Measurements from ENCODE around the gene HPSE2.
"Not testable (repeated sequence)": the region's sequence is repeated elsewhere in the genome, so short reads cannot be mapped to it uniquely, and the experiment has no call there.

Gene HPSE2

DNA sequence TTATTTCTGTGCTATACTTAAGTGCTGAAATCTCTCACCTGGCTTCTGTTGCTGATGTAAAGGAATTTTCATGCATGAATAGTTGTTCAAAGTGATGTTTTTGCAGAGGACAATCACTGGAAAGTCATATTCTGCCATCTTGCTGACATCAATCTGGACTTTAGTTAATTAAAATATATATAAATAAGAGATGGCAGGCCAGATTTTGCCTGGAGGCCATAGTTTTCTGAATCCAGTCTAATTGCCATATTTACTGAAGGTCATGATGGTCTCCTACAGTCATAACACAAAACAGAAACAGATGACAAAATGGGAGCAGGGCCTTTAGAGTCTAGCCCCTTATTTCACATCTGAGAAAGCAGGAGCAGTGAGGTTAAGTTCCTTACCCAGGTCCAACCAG, 228.2 kb downstream of the HPSE2 start:
- no peaks in the 10 kb centered on the region for H3K9me3 ChIP-seq (ENCODE audit: control insufficient read depth, low read length)
- peaks cover 5% of the 10 kb centered on the region for H3K4me1 ChIP-seq (ENCODE audit: control insufficient read depth, insufficient read depth, low read length, poor library complexity, severe bottlenecking)
- H3K27ac ChIP-seq (ENCODE audit: low read depth, low read length, severe bottlenecking), result no peak overlapping the region
- no peaks in the 10 kb centered on the region for H3K36me3 ChIP-seq (ENCODE audit: control insufficient read depth, insufficient read depth, low read length)
- H3K4me3 ChIP-seq (ENCODE audit: extremely low read depth, insufficient read depth, low read length, poor library complexity, severe bottlenecking), result no peak overlapping the region

- 76 to 88% methylated on average over 1 of the region's 1 CpG for WGBS, 2 experiments (ENCODE audit: insufficient coverage in 2 of 2)
- Histone ChIP-seq H3K27ac (ENCODE audit: low read depth, low read length, severe bottlenecking) (no peak overlapping the region), H3K36me3 (ENCODE audit: control insufficient read depth, insufficient read depth, low read length) (no peaks in the 10 kb centered on the region), H3K9me3 (ENCODE audit: control insufficient read depth, low read length) (no peaks in the 10 kb centered on the region), H3K4me1 (ENCODE audit: control insufficient read depth, insufficient read depth, low read length, poor library complexity, severe bottlenecking) (peaks cover 5% of the 10 kb centered on the region), H3K4me3 (ENCODE audit: extremely low read depth, insufficient read depth, low read length, poor library complexity, severe bottlenecking) (no peak overlapping the region)
Observed at GRCh38 chr10:99005254-99005653, 230.4 kb downstream of the HPSE2 start.

DNA sequence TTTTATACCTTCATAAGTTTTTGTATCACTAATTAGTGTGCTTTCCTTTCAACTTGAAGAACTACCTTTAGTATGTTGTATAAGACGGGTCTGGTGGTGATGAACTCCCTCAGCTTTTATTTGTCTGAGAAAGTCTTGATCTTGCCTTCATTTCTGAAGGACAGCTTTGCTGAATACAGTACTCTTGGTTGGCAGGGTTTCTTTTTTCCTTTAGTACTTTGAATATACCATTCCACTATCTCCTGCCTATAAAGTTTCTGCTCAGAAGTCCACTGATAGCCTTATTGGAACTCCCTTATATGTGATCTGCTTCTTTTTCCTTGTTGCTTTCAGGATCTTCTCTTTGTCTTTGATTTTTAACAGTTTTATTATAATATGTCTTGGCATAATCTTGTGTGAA, 230.9 kb downstream of the HPSE2 start:
- Histone ChIP-seq H3K36me3 (ENCODE audit: control insufficient read depth, insufficient read depth, low read length) (no peaks in the 10 kb centered on the region), H3K4me3 (ENCODE audit: extremely low read depth, insufficient read depth, low read length, poor library complexity, severe bottlenecking) (no peak overlapping the region), H3K4me1 (ENCODE audit: control insufficient read depth, insufficient read depth, low read length, poor library complexity, severe bottlenecking) (peaks cover 5% of the 10 kb centered on the region), H3K9me3 (ENCODE audit: control insufficient read depth, low read length) (no peaks in the 10 kb centered on the region), H3K27ac (ENCODE audit: low read depth, low read length, severe bottlenecking) (no peak overlapping the region)
- 100% methylated on average over 1 of the region's 1 CpG; no CpG with 5 or more reads in 1 of the 2 experiments for WGBS, 2 experiments (ENCODE audit: insufficient coverage in 2 of 2)

DNA sequence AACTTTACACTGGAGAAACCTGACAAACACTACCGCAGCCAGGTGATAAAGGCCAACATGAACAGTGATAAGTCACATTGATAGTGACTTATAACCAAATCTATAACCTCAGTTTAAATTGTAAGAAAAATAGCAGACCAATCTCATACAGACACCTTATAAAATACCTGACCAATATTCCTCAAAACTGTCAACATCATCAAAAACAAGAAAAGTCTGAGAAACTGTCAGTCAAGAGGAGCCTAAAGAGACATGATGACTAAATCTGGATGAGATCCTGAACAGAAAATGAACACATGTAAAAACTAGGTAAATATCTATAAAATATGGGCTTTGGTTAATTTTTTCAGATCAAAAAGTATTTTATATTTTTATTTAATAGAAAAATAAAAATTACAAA, 233.3 kb downstream of the HPSE2 start:
- no peaks in the 10 kb centered on the region for H3K9me3 ChIP-seq (ENCODE audit: control insufficient read depth, low read length)
- H3K27ac ChIP-seq (ENCODE audit: low read depth, low read length, severe bottlenecking), result no peak overlapping the region
- H3K4me1 ChIP-seq (ENCODE audit: control insufficient read depth, insufficient read depth, low read length, poor library complexity, severe bottlenecking), result no peaks in the 10 kb centered on the region
- no peak overlapping the region for H3K4me3 ChIP-seq (ENCODE audit: extremely low read depth, insufficient read depth, low read length, poor library complexity, severe bottlenecking)
- WGBS, 2 experiments (ENCODE audit: insufficient coverage in 2 of 2), result no CpG with 5 or more reads among the region's 1 CpG
- no peaks in the 10 kb centered on the region for H3K36me3 ChIP-seq (ENCODE audit: control insufficient read depth, insufficient read depth, low read length)

DNA sequence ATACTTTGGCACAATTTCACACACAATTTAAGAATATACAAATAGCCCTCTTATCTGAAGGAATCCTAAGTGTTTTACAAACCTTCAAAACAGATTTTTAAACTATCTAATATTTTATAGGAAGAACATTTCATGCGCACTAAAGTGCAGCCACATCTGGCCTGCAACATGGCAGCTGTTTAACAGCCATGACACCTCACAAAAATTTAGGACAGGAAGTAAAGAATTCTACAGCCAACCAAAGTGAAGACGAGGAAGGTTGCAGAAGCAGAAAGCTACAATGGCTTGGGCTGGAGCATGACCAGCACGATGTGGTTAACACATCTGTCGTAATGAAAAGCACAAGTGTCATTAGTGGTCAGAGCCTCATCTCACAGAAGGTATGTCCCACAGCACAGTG, 238.1 kb downstream of the HPSE2 start:
- no peak overlapping the region for H3K4me3 ChIP-seq (ENCODE audit: extremely low read depth, insufficient read depth, low read length, poor library complexity, severe bottlenecking)
- H3K36me3 ChIP-seq (ENCODE audit: control insufficient read depth, insufficient read depth, low read length), result no peaks in the 10 kb centered on the region
- no peak overlapping the region for H3K27ac ChIP-seq (ENCODE audit: low read depth, low read length, severe bottlenecking)
- 76 to 95% methylated on average over 2 to 3 of the region's 4 CpGs for WGBS, 2 experiments (ENCODE audit: insufficient coverage in 2 of 2)
- no peaks in the 10 kb centered on the region for H3K4me1 ChIP-seq (ENCODE audit: control insufficient read depth, insufficient read depth, low read length, poor library complexity, severe bottlenecking)
- no peaks in the 10 kb centered on the region for H3K9me3 ChIP-seq (ENCODE audit: control insufficient read depth, low read length)

DNA sequence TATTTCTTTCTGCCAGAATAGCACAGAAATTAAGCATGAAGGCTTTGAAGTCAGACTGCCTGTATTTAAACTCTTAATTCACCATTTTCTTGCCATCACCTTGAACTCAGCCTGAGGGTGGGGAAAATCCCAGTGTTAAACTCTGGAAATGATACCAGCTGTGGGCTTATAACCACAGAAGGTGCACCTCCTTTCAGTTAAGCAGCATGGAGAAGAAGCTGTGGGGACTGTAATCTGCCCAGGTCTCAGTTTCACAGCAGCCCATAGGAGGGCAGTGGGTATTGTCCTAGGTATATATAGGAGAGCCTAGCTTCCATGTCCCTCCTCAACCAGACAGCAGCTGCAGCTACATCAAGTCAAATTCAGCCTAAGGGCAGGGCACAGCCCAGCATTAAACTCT, 241.6 kb downstream of the HPSE2 start:
- no peak overlapping the region for H3K4me3 ChIP-seq (ENCODE audit: extremely low read depth, insufficient read depth, low read length, poor library complexity, severe bottlenecking)
- no peaks in the 10 kb centered on the region for H3K4me1 ChIP-seq (ENCODE audit: control insufficient read depth, insufficient read depth, low read length, poor library complexity, severe bottlenecking)
- no peak overlapping the region for H3K27ac ChIP-seq (ENCODE audit: low read depth, low read length, severe bottlenecking)
- H3K36me3 ChIP-seq (ENCODE audit: control insufficient read depth, insufficient read depth, low read length), result no peaks in the 10 kb centered on the region
- no peaks in the 10 kb centered on the region for H3K9me3 ChIP-seq (ENCODE audit: control insufficient read depth, low read length)

DNA sequence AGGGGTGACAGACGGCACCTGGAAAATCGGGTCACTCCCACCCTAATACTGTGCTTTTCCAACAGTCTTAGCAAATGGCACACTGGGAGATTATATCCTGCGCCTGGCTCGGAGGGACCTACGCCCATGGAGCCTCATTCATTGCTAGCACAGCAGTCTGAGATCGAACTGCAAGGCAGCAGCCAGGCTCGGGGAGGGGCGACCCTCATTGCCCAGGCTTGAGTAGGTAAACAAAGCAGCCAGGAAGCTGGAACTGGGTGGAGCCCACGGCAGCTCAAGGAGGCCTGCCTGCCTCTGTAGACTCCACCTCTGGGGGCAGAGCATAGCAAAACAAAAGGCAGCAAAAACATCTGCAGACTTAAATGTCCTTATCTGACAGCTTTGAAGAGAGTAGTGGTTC, 251.9 kb downstream of the HPSE2 start:
- not testable (repeated sequence) for H3K4me1 ChIP-seq (ENCODE audit: control insufficient read depth, insufficient read depth, low read length, poor library complexity, severe bottlenecking); H3K36me3 ChIP-seq (ENCODE audit: control insufficient read depth, insufficient read depth, low read length); H3K27ac ChIP-seq (ENCODE audit: low read depth, low read length, severe bottlenecking); H3K4me3 ChIP-seq (ENCODE audit: extremely low read depth, insufficient read depth, low read length, poor library complexity, severe bottlenecking); H3K9me3 ChIP-seq (ENCODE audit: control insufficient read depth, low read length)
- 73 to 86% methylated on average over 7 to 8 of the region's 9 CpGs for WGBS, 2 experiments (ENCODE audit: insufficient coverage in 2 of 2)

DNA sequence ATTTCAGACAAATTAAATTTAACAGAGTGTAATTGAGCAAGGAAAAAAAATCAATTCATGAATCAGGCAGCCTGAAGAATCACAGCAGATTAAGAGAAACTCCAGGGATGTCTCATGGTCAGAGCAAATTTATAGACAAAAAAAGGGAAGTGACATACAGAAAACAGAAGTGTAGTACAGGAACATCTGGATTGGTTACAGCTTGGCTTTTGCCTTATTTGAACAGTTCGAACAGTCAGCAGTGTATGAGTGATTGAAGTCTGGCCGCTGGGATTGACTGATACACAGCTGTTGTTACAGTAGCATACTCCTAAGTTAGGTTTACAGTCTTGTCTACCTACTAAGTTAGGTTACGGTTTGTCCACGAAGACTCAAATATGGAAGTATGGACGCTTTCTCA, 255.3 kb downstream of the HPSE2 start:
- no peak overlapping the region for H3K4me3 ChIP-seq (ENCODE audit: extremely low read depth, insufficient read depth, low read length, poor library complexity, severe bottlenecking)
- H3K9me3 ChIP-seq (ENCODE audit: control insufficient read depth, low read length), result no peaks in the 10 kb centered on the region
- no peaks in the 10 kb centered on the region for H3K4me1 ChIP-seq (ENCODE audit: control insufficient read depth, insufficient read depth, low read length, poor library complexity, severe bottlenecking)
- WGBS, 2 experiments (ENCODE audit: insufficient coverage in 2 of 2), result 77 to 87% methylated on average over 4 of the region's 5 CpGs
- no peaks in the 10 kb centered on the region for H3K36me3 ChIP-seq (ENCODE audit: control insufficient read depth, insufficient read depth, low read length)
- H3K27ac ChIP-seq (ENCODE audit: low read depth, low read length, severe bottlenecking), result no peak overlapping the region

DNA sequence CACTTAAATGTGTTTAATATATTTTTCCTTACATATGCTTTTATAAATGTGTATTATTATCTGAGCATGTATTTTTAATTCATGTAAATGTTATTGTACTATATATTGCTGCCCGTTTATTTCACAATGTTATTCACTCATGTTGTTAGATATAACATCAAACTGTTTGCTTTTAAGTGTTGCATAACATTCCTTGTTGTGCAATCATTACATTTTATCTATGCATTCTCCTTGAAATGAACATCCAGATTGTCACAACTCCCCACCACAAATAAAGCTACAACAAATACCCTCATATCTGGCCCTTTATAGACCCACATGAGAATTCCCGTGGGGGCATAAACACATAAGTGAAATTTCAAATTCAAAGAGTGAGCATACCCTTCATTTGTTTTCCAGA, 264.2 kb downstream of the HPSE2 start:
- no peaks in the 10 kb centered on the region for H3K36me3 ChIP-seq (ENCODE audit: control insufficient read depth, insufficient read depth, low read length)
- WGBS, 2 experiments (ENCODE audit: insufficient coverage in 2 of 2), result 55 to 83% methylated on average over 1 of the region's 2 CpGs
- H3K27ac ChIP-seq (ENCODE audit: low read depth, low read length, severe bottlenecking), result no peak overlapping the region
- H3K4me1 ChIP-seq (ENCODE audit: control insufficient read depth, insufficient read depth, low read length, poor library complexity, severe bottlenecking), result no peaks in the 10 kb centered on the region
- no peaks in the 10 kb centered on the region for H3K9me3 ChIP-seq (ENCODE audit: control insufficient read depth, low read length)
- H3K4me3 ChIP-seq (ENCODE audit: extremely low read depth, insufficient read depth, low read length, poor library complexity, severe bottlenecking), result no peak overlapping the region

DNA sequence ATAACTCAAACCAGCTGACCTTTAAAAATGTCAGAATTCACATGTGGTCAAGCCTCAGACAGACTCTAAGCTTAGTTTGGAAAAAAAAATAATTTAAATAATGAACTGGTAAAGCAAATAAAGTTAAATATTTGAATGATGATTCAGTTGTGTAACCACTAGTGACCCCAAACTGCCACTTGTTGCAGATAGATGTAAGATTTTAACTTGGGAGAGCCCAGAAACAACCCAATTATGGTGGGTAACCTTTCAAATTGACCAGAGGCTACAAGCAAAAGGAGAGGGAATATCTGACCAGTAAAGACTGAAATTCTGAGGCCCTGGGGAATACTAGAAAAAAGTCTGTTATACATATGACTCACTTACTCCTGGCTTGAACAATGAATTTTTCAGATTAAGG, 268.1 kb downstream of the HPSE2 start:
- H3K9me3 ChIP-seq (ENCODE audit: control insufficient read depth, low read length), result no peaks in the 10 kb centered on the region
- no peak overlapping the region for H3K4me3 ChIP-seq (ENCODE audit: extremely low read depth, insufficient read depth, low read length, poor library complexity, severe bottlenecking)
- no peaks in the 10 kb centered on the region for H3K4me1 ChIP-seq (ENCODE audit: control insufficient read depth, insufficient read depth, low read length, poor library complexity, severe bottlenecking)
- H3K27ac ChIP-seq (ENCODE audit: low read depth, low read length, severe bottlenecking), result no peak overlapping the region
- H3K36me3 ChIP-seq (ENCODE audit: control insufficient read depth, insufficient read depth, low read length), result no peaks in the 10 kb centered on the region

DNA sequence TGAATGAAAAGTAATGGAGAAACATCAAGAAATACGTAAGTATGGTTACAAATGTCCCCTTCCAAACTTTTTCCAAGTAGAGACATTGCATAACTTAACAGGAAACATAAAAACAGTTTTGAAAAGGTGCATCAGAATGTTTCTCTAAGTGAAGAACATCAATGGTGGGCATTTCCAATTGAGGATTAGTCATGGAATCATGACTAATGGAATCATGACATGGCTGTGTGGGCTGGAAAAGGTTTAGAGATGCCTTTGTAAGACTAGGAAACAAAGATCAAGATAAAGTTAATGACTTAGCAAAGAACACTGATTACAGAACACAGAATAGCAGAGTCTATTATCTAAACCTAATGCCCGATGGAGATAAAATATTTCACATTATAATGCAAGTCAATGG, 272.0 kb downstream of the HPSE2 start:
- WGBS, 2 experiments (ENCODE audit: insufficient coverage in 2 of 2), result no CpG with 5 or more reads among the region's 2 CpGs
- no peaks in the 10 kb centered on the region for H3K9me3 ChIP-seq (ENCODE audit: control insufficient read depth, low read length)
- no peak overlapping the region for H3K27ac ChIP-seq (ENCODE audit: low read depth, low read length, severe bottlenecking)

GRCh38 chr10:98959379-98959778, 276.3 kb downstream of the HPSE2 start:
- no peaks in the 10 kb centered on the region for H3K36me3 ChIP-seq (ENCODE audit: control insufficient read depth, insufficient read depth, low read length)
- H3K9me3 ChIP-seq (ENCODE audit: control insufficient read depth, low read length), result no peaks in the 10 kb centered on the region
- H3K4me1 ChIP-seq (ENCODE audit: control insufficient read depth, insufficient read depth, low read length, poor library complexity, severe bottlenecking), result peaks cover 29% of the 10 kb centered on the region
- no peak overlapping the region for H3K4me3 ChIP-seq (ENCODE audit: extremely low read depth, insufficient read depth, low read length, poor library complexity, severe bottlenecking)
- H3K27ac ChIP-seq (ENCODE audit: low read depth, low read length, severe bottlenecking), result no peak overlapping the region
- 50% methylated on average over 1 of the region's 2 CpGs; no CpG with 5 or more reads in 1 of the 2 experiments for WGBS, 2 experiments (ENCODE audit: insufficient coverage in 2 of 2)

More for the DNA sequence above, 272.0 kb downstream of the HPSE2 start:
- Histone ChIP-seq H3K36me3 (ENCODE audit: control insufficient read depth, insufficient read depth, low read length) (no peaks in the 10 kb centered on the region), H3K4me1 (ENCODE audit: control insufficient read depth, insufficient read depth, low read length, poor library complexity, severe bottlenecking) (peaks cover 5% of the 10 kb centered on the region), H3K4me3 (ENCODE audit: extremely low read depth, insufficient read depth, low read length, poor library complexity, severe bottlenecking) (no peak overlapping the region)

Measured in mesodermal cell (in vitro differentiated cells).